K562 (cell line): ENCODE data around the gene DNAH8. TPM values are rescaled to one million over a fixed set of nuclear protein-coding genes. Genes with fewer than 3 reads are reported as not detected.
A peak's percentile ranks its signal among the peaks of the same experiment; 100 is the strongest.

Experiments
- FOXA1 ChIP-seq: fragments of 450-650 bp; IDR thresholded peaks from 2 replicates; pipeline ENCODE4 v1.6.1; 2016; ENCODE audit warnings: mild to moderate bottlenecking, borderline replicate concordance
- HCFC1 ChIP-seq: IDR thresholded peaks from 2 replicates; pipeline ENCODE4 v1.6.1; 2012; ENCODE audit warnings: low read depth, low read length, improper control_type of control experiment
- KHSRP ChIP-seq: fragments of 450-650 bp; IDR thresholded peaks from 2 replicates; pipeline ENCODE4 v1.6.1; 2017
- MYBL2 ChIP-seq, 2 experiments: fragments of 450-650 bp in 1 of 2; sonication (generic) in 1 of 2; formaldehyde crosslinking in 1 of 2; IDR thresholded peaks; 2 replicates each; pipeline versions ENCODE4 v1.6.1 to v1.8.1; 2017 to 2022; ENCODE audit warnings: borderline replicate concordance in 1 of 2, inconsistent platforms in 1 of 2, low read depth in 1 of 2, mild to moderate bottlenecking in 1 of 2, missing genetic modification reagents in 1 of 2, moderate library complexity in 1 of 2
- NEUROD1 ChIP-seq: fragments of 150-350 bp; IDR thresholded peaks from 2 replicates; pipeline ENCODE4 v1.6.1; 2014; ENCODE audit warnings: borderline replicate concordance, low read length, low read depth; ENCODE audit not compliant: partially characterized antibody
- PHB2 ChIP-seq: fragments of 450-650 bp; IDR thresholded peaks from 2 replicates; pipeline ENCODE4 v1.6.1; 2017; ENCODE audit warnings: low read depth
- PHF8 ChIP-seq: fragments of 200-600 bp; sonication (generic); IDR thresholded peaks from 2 replicates; pipeline ENCODE4 v1.6.1; 2012; ENCODE audit warnings: mixed run types, mild to moderate bottlenecking, inconsistent platforms, low read length, moderate library complexity, borderline replicate concordance
- RNF2 ChIP-seq: sonication (generic); IDR thresholded peaks from 2 replicates; pipeline ENCODE4 v1.6.1; 2016
- SAP30 ChIP-seq: fragments of 200-600 bp; sonication (generic); IDR thresholded peaks from 2 replicates; pipeline ENCODE4 v1.6.1; 2012; ENCODE audit warnings: borderline replicate concordance, low read depth, mild to moderate bottlenecking, moderate library complexity, low read length, control low read depth, inconsistent platforms; ENCODE audit not compliant: insufficient read depth, poor library complexity, severe bottlenecking
- SIN3B ChIP-seq: fragments of 450-650 bp; IDR thresholded peaks from 2 replicates; pipeline ENCODE4 v1.6.1; 2017; ENCODE audit warnings: low read depth, mild to moderate bottlenecking, moderate library complexity
- SMARCA4 ChIP-seq: fragments of 450-650 bp; IDR thresholded peaks from 2 replicates; pipeline ENCODE4 v1.6.1; 2016
- ZNF354B ChIP-seq: fragments of 250-450 bp; sonication (Bioruptor Pico); IDR thresholded peaks from 2 replicates; pipeline ENCODE4 v1.4.0; 2020
- polyA plus RNA-seq, 8 experiments: library from polyadenylated mRNA; depleted of rRNA in 4 of 8; stranded (reverse) in 5 of 8; unstranded in 3 of 8; fragments of >200 nt; fragmentation: Nextera tagmentation in 2 of 8; fragmentation: Illumina TruSeq in 1 of 8; extraction: Ambion mirVana in 2 of 8; extraction: Trizol in 1 of 8; gene quantifications; 2 replicates each; pipeline versions ENCODE4 v1.2.1 to v1.2.3, GENCODE V29; 2011 to 2014; ENCODE audit warnings: inconsistent platforms in 1 of 8, missing spikeins in 1 of 8
- total RNA-seq, 7 experiments: library from RNA; depleted of rRNA in 6 of 7; stranded (reverse); fragments of >200 nt in 6 of 7; fragmentation: Illumina TruSeq in 2 of 7; extraction: Trizol in 2 of 7; gene quantifications; 2 replicates each; pipeline versions ENCODE4 v1.2.1 to v1.2.3, GENCODE V29; 2011 to 2021; ENCODE audit warnings: low replicate concordance in 1 of 7
- TF ChIP-seq, protein P1 (sequence below): fragments of 450-650 bp; conservative IDR thresholded peaks from 2 replicates; pipeline ENCODE4 v1.6.1; 2016; ENCODE audit warnings: missing genetic modification characterization, low read depth, mild to moderate bottlenecking, missing compliant biosample characterization, moderate library complexity
- TF ChIP-seq, protein P2 (sequence below), 2 experiments: fragments of 200-800 bp in 1 of 2; sonication (Bioruptor generic) in 1 of 2; sonication (generic) in 1 of 2; formaldehyde crosslinking in 1 of 2; IDR thresholded peaks in 1 of 2; conservative IDR thresholded peaks in 1 of 2; 2 replicates each; pipeline versions ENCODE4 v1.5.0 to v1.6.1; 2016 to 2020; ENCODE audit warnings: missing compliant biosample characterization in 1 of 2, missing genetic modification characterization in 1 of 2, missing genetic modification reagents in 1 of 2
- TF ChIP-seq, protein P3 (sequence below): sonication (generic); formaldehyde crosslinking; IDR thresholded peaks from 2 replicates; pipeline ENCODE4 v1.8.0; 2023; ENCODE audit warnings: missing genetic modification reagents, mild to moderate bottlenecking, borderline replicate concordance
- TF ChIP-seq, protein P4 (sequence below): sonication (generic); formaldehyde crosslinking; IDR thresholded peaks from 2 replicates; pipeline ENCODE4 v1.8.1; 2023; ENCODE audit warnings: mild to moderate bottlenecking, missing genetic modification reagents
- TF ChIP-seq, protein P5 (sequence below): fragments of 250-450 bp; sonication (Bioruptor Pico); IDR thresholded peaks from 2 replicates; pipeline ENCODE4 v1.5.0; 2020; ENCODE audit warnings: mild to moderate bottlenecking

DNAH8 gene
- total and polyA plus RNA-seq, 9 of the 15 experiments (the other 6 are each of a cell fraction or from before 2014, with no cell fraction given), result 1.2 to 4.2 (median 2.9) TPM

DNA sequence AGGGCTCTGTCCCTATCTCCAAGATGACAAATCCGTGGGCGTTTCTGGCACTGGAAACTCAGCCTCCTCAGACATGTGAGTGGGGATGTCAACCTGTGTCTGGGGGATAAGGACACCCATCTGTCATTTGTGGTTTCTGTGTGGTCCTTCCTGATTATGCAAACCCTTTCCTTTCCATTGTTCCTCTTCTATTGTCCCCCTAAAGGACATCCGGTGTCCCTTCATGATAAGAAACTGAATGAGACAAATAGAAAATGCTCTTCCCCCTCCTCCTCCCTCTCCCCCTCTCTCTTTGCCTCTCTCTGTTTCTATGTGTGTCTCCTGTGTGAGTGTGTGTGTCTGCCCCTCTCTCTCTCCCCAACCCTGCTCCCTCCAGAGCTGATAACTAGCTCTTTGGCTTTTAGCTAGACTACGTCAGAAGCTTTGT, 322.0 kb downstream of the DNAH8 start (continued):
- TF ChIP-seq HCFC1, result no peak
- no peak for TF ChIP-seq MYBL2 (IDR thresholded peaks at IDR 0.05; ENCODE audit: low read depth)
- no peak for TF ChIP-seq MYBL2 (CRISPR knock-in tag; IDR thresholded peaks at IDR 0.05; ENCODE audit: borderline replicate concordance)
- peak; percentile 14 for TF ChIP-seq NEUROD1
- TF ChIP-seq, protein P1, sequence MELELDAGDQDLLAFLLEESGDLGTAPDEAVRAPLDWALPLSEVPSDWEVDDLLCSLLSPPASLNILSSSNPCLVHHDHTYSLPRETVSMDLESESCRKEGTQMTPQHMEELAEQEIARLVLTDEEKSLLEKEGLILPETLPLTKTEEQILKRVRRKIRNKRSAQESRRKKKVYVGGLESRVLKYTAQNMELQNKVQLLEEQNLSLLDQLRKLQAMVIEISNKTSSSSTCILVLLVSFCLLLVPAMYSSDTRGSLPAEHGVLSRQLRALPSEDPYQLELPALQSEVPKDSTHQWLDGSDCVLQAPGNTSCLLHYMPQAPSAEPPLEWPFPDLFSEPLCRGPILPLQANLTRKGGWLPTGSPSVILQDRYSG, result no peak
- TF ChIP-seq, protein P2, sequence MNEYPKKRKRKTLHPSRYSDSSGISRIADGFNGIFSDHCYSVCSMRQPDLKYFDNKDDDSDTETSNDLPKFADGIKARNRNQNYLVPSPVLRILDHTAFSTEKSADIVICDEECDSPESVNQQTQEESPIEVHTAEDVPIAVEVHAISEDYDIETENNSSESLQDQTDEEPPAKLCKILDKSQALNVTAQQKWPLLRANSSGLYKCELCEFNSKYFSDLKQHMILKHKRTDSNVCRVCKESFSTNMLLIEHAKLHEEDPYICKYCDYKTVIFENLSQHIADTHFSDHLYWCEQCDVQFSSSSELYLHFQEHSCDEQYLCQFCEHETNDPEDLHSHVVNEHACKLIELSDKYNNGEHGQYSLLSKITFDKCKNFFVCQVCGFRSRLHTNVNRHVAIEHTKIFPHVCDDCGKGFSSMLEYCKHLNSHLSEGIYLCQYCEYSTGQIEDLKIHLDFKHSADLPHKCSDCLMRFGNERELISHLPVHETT (CRISPR knock-in tag; conservative IDR thresholded peaks at IDR 0.05 in 1 of 2, IDR thresholded peaks at IDR 0.05 in 1 of 2), result no peak
- no peak for TF ChIP-seq SIN3B
- TF ChIP-seq, protein P3, sequence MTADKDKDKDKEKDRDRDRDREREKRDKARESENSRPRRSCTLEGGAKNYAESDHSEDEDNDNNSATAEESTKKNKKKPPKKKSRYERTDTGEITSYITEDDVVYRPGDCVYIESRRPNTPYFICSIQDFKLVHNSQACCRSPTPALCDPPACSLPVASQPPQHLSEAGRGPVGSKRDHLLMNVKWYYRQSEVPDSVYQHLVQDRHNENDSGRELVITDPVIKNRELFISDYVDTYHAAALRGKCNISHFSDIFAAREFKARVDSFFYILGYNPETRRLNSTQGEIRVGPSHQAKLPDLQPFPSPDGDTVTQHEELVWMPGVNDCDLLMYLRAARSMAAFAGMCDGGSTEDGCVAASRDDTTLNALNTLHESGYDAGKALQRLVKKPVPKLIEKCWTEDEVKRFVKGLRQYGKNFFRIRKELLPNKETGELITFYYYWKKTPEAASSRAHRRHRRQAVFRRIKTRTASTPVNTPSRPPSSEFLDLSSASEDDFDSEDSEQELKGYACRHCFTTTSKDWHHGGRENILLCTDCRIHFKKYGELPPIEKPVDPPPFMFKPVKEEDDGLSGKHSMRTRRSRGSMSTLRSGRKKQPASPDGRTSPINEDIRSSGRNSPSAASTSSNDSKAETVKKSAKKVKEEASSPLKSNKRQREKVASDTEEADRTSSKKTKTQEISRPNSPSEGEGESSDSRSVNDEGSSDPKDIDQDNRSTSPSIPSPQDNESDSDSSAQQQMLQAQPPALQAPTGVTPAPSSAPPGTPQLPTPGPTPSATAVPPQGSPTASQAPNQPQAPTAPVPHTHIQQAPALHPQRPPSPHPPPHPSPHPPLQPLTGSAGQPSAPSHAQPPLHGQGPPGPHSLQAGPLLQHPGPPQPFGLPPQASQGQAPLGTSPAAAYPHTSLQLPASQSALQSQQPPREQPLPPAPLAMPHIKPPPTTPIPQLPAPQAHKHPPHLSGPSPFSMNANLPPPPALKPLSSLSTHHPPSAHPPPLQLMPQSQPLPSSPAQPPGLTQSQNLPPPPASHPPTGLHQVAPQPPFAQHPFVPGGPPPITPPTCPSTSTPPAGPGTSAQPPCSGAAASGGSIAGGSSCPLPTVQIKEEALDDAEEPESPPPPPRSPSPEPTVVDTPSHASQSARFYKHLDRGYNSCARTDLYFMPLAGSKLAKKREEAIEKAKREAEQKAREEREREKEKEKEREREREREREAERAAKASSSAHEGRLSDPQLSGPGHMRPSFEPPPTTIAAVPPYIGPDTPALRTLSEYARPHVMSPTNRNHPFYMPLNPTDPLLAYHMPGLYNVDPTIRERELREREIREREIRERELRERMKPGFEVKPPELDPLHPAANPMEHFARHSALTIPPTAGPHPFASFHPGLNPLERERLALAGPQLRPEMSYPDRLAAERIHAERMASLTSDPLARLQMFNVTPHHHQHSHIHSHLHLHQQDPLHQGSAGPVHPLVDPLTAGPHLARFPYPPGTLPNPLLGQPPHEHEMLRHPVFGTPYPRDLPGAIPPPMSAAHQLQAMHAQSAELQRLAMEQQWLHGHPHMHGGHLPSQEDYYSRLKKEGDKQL (CRISPR knock-in tag), result no peak
- TF ChIP-seq, protein P4, sequence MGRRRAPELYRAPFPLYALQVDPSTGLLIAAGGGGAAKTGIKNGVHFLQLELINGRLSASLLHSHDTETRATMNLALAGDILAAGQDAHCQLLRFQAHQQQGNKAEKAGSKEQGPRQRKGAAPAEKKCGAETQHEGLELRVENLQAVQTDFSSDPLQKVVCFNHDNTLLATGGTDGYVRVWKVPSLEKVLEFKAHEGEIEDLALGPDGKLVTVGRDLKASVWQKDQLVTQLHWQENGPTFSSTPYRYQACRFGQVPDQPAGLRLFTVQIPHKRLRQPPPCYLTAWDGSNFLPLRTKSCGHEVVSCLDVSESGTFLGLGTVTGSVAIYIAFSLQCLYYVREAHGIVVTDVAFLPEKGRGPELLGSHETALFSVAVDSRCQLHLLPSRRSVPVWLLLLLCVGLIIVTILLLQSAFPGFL, result no peak
- TF ChIP-seq, protein P5, sequence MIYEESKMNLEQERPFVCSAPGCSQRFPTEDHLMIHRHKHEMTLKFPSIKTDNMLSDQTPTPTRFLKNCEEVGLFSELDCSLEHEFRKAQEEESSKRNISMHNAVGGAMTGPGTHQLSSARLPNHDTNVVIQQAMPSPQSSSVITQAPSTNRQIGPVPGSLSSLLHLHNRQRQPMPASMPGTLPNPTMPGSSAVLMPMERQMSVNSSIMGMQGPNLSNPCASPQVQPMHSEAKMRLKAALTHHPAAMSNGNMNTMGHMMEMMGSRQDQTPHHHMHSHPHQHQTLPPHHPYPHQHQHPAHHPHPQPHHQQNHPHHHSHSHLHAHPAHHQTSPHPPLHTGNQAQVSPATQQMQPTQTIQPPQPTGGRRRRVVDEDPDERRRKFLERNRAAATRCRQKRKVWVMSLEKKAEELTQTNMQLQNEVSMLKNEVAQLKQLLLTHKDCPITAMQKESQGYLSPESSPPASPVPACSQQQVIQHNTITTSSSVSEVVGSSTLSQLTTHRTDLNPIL, result no peak
- no peak for TF ChIP-seq PHF8
- peak; percentile 48; the same call in 1 of the 2 replicates for TF ChIP-seq RNF2
- TF ChIP-seq KHSRP, result no peak
- no peak for TF ChIP-seq FOXA1
- TF ChIP-seq PHB2, result peak; percentile 59; the same call in 1 of the 2 replicates
- TF ChIP-seq ZNF354B (CRISPR knock-in tag), result no peak
- no peak for TF ChIP-seq SAP30
- TF ChIP-seq SMARCA4, result peak; percentile 72; the same call in 1 of the 2 replicates
